Mesothelial cell of epicardium (in vitro differentiated cells): ENCODE data around the gene ZSCAN5A. TPM values are rescaled to one million over a fixed set of nuclear protein-coding genes. Genes with fewer than 3 reads are reported as not detected.
"Not testable (repeated sequence)": the region's sequence is repeated elsewhere in the genome, so short reads cannot be mapped to it uniquely, and the experiment has no call there.

Source experiments
- DNase-seq, 2 experiments: peaks; one replicate each; pipeline ENCODE4 v3.0.0; 2021; ENCODE audit warnings: low spot score in 2 of 2; ENCODE audit not compliant: unreplicated experiment in 2 of 2
- H3K27ac Mint-ChIP-seq: 2 replicates; pipeline ENCODE4 v1.8.0; 2021; ENCODE audit warnings: mixed read lengths
- H3K27me3 Mint-ChIP-seq: 2 replicates; pipeline ENCODE4 v1.8.0; 2021; ENCODE audit warnings: low read depth, mixed read lengths
- H3K36me3 Mint-ChIP-seq: 2 replicates; pipeline ENCODE4 v1.8.0; 2021; ENCODE audit warnings: mixed read lengths
- H3K4me1 Mint-ChIP-seq: 2 replicates; pipeline ENCODE4 v1.8.0; 2021; ENCODE audit warnings: mixed read lengths
- H3K4me3 Mint-ChIP-seq: 2 replicates; pipeline ENCODE4 v1.8.0; 2021; ENCODE audit warnings: mild to moderate bottlenecking, moderate library complexity, mixed read lengths
- H3K9me3 Mint-ChIP-seq: 2 replicates; pipeline ENCODE4 v1.8.0; 2021; ENCODE audit warnings: mixed read lengths
- total RNA-seq: library from RNA; stranded (reverse); gene quantifications from 3 replicates; pipeline ENCODE4 v1.2.1, GENCODE V29; 2021
- TF ChIP-seq, protein P1 (sequence below): fragments of 200-600 bp; sonication (generic); IDR thresholded peaks from one replicate; pipeline ENCODE4 v1.5.0; 2021; ENCODE audit warnings: antibody characterized with exemption; ENCODE audit not compliant: unreplicated experiment

Gene ZSCAN5A
- total RNA-seq, 1 donor from 2014 or later, result 15.3 TPM

DNA sequence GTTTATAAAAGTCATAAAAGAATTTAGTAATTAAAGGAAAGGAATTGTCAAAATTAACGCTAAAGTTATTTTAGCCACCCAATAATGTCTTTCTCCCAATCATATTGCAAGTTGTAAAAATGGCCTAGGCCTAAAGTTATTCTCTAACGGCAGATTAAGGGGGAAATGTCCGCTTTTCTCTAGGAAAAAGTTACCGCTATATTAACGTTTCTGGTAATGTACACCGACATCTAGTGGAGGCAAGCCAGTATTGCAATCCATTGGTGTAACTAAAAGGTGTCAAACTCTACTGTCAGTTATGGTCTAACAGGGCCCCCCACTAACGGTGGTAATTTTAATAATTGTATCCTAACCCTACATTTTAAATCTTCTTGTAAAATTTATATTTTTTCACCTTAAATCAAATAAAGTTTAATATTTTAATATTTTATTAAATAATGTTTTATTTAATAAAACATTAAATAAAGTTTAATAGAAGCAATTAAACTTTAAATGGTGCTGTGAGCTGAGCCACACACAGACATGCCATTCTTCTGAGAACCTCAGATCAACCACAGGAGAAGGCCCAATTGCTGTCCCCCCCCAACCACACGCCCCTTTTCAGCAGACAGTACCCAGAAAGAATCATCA lies 35.9 kb upstream of the ZSCAN5A start:
- TF ChIP-seq, protein P1, sequence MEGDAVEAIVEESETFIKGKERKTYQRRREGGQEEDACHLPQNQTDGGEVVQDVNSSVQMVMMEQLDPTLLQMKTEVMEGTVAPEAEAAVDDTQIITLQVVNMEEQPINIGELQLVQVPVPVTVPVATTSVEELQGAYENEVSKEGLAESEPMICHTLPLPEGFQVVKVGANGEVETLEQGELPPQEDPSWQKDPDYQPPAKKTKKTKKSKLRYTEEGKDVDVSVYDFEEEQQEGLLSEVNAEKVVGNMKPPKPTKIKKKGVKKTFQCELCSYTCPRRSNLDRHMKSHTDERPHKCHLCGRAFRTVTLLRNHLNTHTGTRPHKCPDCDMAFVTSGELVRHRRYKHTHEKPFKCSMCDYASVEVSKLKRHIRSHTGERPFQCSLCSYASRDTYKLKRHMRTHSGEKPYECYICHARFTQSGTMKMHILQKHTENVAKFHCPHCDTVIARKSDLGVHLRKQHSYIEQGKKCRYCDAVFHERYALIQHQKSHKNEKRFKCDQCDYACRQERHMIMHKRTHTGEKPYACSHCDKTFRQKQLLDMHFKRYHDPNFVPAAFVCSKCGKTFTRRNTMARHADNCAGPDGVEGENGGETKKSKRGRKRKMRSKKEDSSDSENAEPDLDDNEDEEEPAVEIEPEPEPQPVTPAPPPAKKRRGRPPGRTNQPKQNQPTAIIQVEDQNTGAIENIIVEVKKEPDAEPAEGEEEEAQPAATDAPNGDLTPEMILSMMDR, result peak; percentile 71
- no peak for DNase-seq
- Mint-ChIP-seq H3K4me1 (no peaks in the 10 kb centered on the region), H3K27me3 (no peaks in the 10 kb centered on the region), H3K36me3 (no peaks in the 10 kb centered on the region), H3K27ac (no peak overlapping the region), H3K9me3 (peaks cover 33% of the 10 kb centered on the region), H3K4me3 (no peak overlapping the region)

DNA sequence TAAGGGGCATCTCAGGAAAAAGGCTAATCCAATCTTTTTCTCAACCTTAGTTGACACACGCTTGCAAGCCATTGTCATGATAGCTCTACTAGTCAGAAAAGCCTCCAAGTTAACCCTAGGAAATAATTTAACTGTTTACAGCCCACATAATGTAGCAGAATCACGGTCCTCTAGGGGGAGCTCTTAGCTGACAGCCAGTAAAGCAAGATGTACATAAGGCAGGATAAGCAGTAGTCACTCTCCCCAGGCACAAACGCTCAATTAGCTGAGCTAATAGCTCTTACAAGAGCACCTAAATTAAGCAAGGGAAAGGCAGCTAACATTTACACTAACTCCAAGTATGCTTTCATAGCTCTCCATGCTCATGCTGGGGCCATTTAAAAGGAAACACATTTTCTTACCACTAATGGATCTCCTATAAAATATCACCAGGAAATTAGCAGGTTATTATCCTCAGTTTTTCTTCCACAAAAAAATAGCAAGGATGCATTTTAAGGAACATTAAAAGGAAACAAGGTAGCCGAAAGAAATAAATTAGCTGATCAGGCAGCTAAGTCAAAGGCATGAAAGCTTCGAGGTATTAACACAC lies 33.7 kb upstream of the ZSCAN5A start:
- Mint-ChIP-seq H3K4me1 (no peaks in the 10 kb centered on the region), H3K27me3 (no peaks in the 10 kb centered on the region), H3K4me3 (no peak overlapping the region), H3K9me3 (peaks cover 33% of the 10 kb centered on the region), H3K27ac (no peak overlapping the region), H3K36me3 (no peaks in the 10 kb centered on the region)
- no peak for DNase-seq
- TF ChIP-seq, protein P1, result no peak

DNA sequence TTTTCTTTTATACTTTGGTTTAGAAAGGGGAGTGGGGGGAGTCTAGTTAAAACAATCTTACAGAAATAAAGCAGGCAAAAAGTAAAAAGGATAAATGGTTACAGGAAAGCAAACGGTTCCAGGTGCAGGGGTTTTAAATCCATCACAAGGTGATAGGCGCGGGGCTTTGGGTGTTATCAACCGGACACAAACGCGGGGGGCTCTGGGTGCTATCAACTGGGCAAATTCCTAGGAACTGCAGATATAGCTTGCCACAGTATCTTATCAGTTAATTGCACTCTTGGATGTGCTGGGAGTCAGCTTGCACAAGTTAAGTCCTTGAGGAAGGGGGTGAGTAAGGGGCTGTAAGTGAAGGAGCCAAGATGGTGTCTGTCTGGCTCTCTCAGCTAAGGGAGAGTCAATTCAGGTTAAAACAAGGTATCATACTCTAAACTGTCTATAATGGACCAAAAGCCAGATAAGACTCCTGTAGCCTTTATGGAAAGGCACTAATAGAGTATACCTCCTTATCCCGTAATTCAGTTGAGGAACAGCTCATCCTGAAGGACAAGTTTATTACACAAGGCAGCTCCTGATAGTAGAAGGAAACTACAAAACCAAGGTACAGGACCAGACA lies 32.6 kb upstream of the ZSCAN5A start:
- H3K27ac Mint-ChIP-seq, result no peak overlapping the region
- no peak overlapping the region for H3K4me3 Mint-ChIP-seq
- peaks cover 3% of the 10 kb centered on the region for H3K36me3 Mint-ChIP-seq
- H3K4me1 Mint-ChIP-seq, result no peaks in the 10 kb centered on the region
- H3K9me3 Mint-ChIP-seq, result peaks cover 37% of the 10 kb centered on the region
- TF ChIP-seq, protein P1, result no peak
- H3K27me3 Mint-ChIP-seq, result no peaks in the 10 kb centered on the region
- DNase-seq, result no peak

DNA sequence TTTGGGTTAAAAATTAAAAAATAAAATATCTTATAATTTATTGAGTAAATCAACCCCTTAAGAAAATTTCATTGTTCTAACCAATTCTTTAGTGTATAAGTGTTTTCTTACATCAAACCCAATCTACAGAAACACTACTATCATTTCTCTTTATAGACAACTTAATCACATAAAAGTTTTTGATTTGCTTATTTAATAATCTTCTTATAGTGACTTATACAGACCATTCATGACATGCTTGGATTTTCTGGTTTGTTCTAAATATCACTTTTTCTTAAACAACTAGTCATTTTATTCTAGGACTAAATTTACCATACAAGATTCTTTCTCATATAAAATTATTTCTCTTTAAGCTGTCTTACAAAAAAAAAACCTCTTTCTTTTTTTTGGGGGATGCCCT lies 27.3 kb upstream of the ZSCAN5A start:
- no peak for DNase-seq
- H3K4me1 Mint-ChIP-seq, result no peaks in the 10 kb centered on the region
- peaks cover 62% of the 10 kb centered on the region for H3K9me3 Mint-ChIP-seq
- no peak overlapping the region for H3K27ac Mint-ChIP-seq
- no peak overlapping the region for H3K4me3 Mint-ChIP-seq
- no peaks in the 10 kb centered on the region for H3K27me3 Mint-ChIP-seq
- TF ChIP-seq, protein P1, result no peak
- peaks cover 6% of the 10 kb centered on the region for H3K36me3 Mint-ChIP-seq

DNA sequence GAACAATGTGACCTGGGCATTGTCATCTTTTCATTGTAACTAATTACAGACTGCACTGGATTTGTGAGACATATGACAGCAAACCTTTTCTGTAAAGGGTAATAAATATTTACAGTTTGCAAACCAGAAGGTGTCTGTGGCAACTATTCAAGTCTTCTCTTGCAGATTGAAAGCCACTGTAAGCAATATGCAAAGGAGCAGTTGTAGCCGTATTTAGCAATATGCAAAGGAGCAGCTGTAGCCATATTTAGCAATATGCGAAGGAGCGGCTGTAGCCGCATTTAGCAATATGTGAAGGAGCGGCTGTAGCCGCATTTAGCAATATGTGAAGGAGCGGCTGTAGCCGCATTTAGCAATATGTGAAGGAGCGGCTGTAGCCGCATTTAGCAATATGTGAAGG lies 24.4 kb upstream of the ZSCAN5A start:
- H3K4me1 Mint-ChIP-seq, H3K27ac Mint-ChIP-seq, H3K36me3 Mint-ChIP-seq, H3K27me3 Mint-ChIP-seq, DNase-seq, H3K4me3 Mint-ChIP-seq: not testable (repeated sequence)
- peaks cover 59% of the 10 kb centered on the region for H3K9me3 Mint-ChIP-seq

DNA sequence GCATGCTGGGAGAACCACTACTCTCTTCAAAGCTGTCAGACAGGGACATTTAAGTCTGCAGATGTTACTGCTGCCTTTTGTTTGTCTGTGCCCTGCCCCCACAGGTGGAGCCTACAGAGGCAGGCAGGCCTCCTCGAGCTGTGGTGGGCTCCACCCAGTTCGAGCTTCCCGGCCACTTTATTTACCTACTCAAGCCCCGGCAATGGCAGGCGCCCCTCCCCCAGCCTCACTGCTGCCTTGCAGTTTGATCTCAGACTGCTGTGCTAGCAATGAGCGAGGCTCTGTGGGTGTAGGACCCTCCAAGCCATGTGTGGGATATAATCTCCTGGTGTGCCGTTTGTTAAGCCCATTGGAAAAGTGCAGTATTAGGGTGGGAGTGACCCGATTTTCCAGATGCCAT lies 22.4 kb upstream of the ZSCAN5A start:
- H3K27ac Mint-ChIP-seq, H3K27me3 Mint-ChIP-seq, DNase-seq, H3K4me1 Mint-ChIP-seq, H3K36me3 Mint-ChIP-seq, H3K4me3 Mint-ChIP-seq: not testable (repeated sequence)
- H3K9me3 Mint-ChIP-seq, result peaks cover 57% of the 10 kb centered on the region

DNA sequence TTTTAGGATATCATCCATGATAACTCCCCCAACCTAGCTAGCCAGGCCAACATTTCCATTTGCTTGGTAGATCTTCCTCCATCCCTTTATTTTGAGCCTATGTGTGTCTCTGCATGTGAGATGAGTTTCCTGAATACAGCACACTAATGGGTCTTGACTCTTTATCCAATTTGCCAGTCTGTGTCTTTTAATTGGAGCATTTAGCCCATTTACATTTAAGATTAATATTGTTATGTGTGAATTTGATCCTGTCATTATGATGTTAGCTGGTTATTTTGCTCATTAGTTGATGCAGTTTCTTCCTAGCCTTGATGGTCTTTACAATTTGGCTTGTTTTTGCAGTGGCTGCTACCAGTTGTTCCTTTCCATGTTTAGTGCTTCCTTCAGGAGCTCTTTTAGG lies 20.7 kb upstream of the ZSCAN5A start:
- not testable (repeated sequence) for DNase-seq, H3K36me3 Mint-ChIP-seq, H3K4me3 Mint-ChIP-seq, H3K4me1 Mint-ChIP-seq, H3K27ac Mint-ChIP-seq, H3K27me3 Mint-ChIP-seq
- H3K9me3 Mint-ChIP-seq, result peaks cover 58% of the 10 kb centered on the region
